GM18520 (cell line): ENCODE measurements around the gene OSTN.

Source experiments
- ATAC-seq: cut with Tn5 transposase; IDR thresholded peaks from one replicate; pipeline ENCODE4 v1.9.1; 2021; ENCODE audit not compliant: unreplicated experiment

OSTN gene

GRCh38 chr3:191306428-191306827 is 107.4 kb downstream of the OSTN start:
- no peak for ATAC-seq

- ATAC-seq, result no peak
Measured at GRCh38 chr3:191307341-191307740, 108.3 kb downstream of the OSTN start.

DNA sequence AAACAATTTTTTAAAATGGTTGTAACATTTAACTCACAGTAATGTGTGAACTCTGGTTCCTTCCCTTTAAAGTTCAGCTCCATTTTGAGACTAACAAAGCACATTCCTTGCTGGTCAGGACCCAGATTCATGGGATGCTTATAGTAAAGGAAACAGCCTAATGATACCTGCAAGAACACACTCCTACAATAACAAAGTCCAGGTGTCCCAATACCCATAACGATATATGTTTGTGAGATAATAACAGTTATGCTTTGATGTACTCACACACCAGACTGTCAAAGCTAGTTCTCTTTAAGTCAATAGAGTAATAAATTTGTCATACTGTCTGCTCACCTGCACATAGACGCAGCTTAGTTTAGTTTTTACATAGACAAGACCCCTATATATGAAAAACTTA is 114.3 kb downstream of the OSTN start:
- ATAC-seq, result no peak

DNA sequence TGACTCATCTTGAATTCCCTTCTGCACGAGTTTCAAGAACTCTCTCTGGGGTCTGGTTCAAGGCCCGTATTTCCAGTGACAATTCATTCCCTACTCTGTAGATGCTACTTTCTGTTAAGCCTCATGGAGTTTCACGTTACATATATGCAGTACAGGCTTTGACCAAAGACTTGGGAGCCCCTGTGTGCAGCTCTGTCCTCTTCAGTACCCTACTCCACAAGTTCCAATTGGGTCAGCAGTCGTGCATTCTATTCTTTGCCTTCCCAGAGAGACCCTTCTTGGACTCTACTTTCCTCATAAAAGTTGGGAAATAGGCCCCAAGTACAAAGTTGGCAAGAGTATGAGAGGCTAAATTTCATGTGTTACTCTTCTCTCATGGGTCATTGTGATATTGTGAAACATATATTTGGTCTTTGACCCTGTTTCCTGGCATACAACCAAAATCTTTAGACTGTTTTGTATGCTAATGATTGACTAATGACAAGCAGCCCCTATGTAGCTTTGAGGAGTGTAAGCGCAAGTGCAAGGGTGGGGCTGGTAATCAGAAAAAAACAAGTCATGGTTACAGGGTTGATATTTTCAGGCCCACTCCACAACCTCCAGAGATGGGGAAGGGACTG is 115.2 kb downstream of the OSTN start:
- ATAC-seq, result no peak
